Adrenal gland (tissue), 12 donors: Measurements from ENCODE around the gene DNAJC24. TPM values are rescaled to one million over a fixed set of nuclear protein-coding genes. Genes with fewer than 3 reads are reported as not detected.

ENCODE experiments used
- DNase-seq, 7 donors: peaks; one replicate each; pipeline ENCODE4 v3.0.0-alpha.2; 2019 to 2020
- H3K27ac ChIP-seq, 5 donors: fragments of 200-600 bp; sonication (generic) in 4 of 5; 1 replicate in 3 of 5; 2 replicates in 2 of 5; pipeline versions ENCODE4 v1.5.1 to v1.8.0; 2016 to 2020; ENCODE audit warnings: mild to moderate bottlenecking in 1 of 5
- H3K27me3 ChIP-seq: fragments of 200-600 bp; 2 replicates; pipeline ENCODE4 v1.8.0; 2021
- H3K36me3 ChIP-seq, 2 donors: fragments of 200-600 bp; replicated peaks in 1 of 2; 1 replicate in 1 of 2; 2 replicates in 1 of 2; pipeline versions ENCODE4 v1.5.1 to v1.8.0; 2018 to 2022
- H3K4me1 ChIP-seq, 2 donors: fragments of 200-600 bp; replicated peaks in 1 of 2; 1 replicate in 1 of 2; 2 replicates in 1 of 2; pipeline versions ENCODE4 v1.5.1 to v1.8.0; 2018 to 2021
- H3K4me3 ChIP-seq, 4 donors: fragments of 200-600 bp; sonication (generic) in 3 of 4; one replicate each; pipeline ENCODE4 v1.5.1; 2016 to 2018
- H3K9me3 ChIP-seq, 3 donors: fragments of 200-600 bp; sonication (generic) in 1 of 3; replicated peaks in 1 of 3; 1 replicate in 2 of 3; 2 replicates in 1 of 3; pipeline versions ENCODE4 v1.5.1 to v1.8.0; 2016 to 2021
- POLR2A ChIP-seq, 2 donors: fragments of 450-650 bp; IDR thresholded peaks; one replicate each; pipeline ENCODE4 v1.6.1; 2017; ENCODE audit warnings: antibody characterized with exemption in 2 of 2, mild to moderate bottlenecking in 2 of 2, moderate library complexity in 1 of 2
- WGBS, 4 donors: extraction: QIAGEN DNeasy Blood & Tissue Kit in 2 of 4; methylation state at CpG; one replicate each; pipeline versions ENCODE4 v1.1.5 to v1.1.7; 2013 to 2017; 5-methylcytosine and 5-hydroxymethylcytosine counted together
- intact Hi-C, 2 donors: fragments of 100-400 bp; cut with DNase I; formaldehyde crosslinking; loops; one replicate each; pipeline versions ENCODE4 v1.14.1 to v1.15.0; 2022 to 2023
- polyA plus RNA-seq, 3 donors: library from polyadenylated mRNA; stranded (reverse); fragments of 200-250 nt in 2 of 3; fragments of 350-450 nt in 1 of 3; fragmentation: Illumina TruSeq in 1 of 3; extraction: RNeasy Lipid Tissue Mini Kit (QIAGEN cat#74804) in 1 of 3; gene quantifications; one replicate each; pipeline ENCODE4 v1.2.3, GENCODE V29; 2013 to 2014
- total RNA-seq, 9 donors: library from RNA; depleted of rRNA in 4 of 9; stranded (reverse); fragments of >200 nt in 4 of 9; fragments of 120-200 nt in 1 of 9; fragmentation: NEBNext Ultra II Directional in 1 of 9; extraction: Animal tissue kit (Norgen Biotek cat#: 25700) in 1 of 9; gene quantifications; one replicate each; pipeline versions ENCODE4 v1.1.0 to v1.2.4, GENCODE V29; 2013 to 2023
- TF ChIP-seq, protein P1 (sequence below), 6 experiments: fragments of 450-650 bp in 4 of 6; fragments of 200-600 bp in 2 of 6; sonication (generic) in 1 of 6; IDR thresholded peaks; 1 replicate in 5 of 6; 2 replicates in 1 of 6; pipeline versions ENCODE4 v1.5.1 to v1.8.0; 2016 to 2021; ENCODE audit warnings: antibody characterized with exemption in 6 of 6, mild to moderate bottlenecking in 2 of 6, moderate library complexity in 1 of 6
- donor health status: healthy with polysubstance abuse.
- donor health status: Bipolar disorder and iron deficiency.
- donor health status: DM: yes; HTN: yes; CAD: no.
- donor health status: DM: no; HTN: no; CAD: no.
- donor health status: DM: no; HTN: no; CAD: no.
- donor health status: DM: yes; HTN: yes; CAD: no.

The DNAJC24 gene
- total and polyA plus RNA-seq, 12 donors = 1.9 to 21.5 (median 13.5) TPM

DNA sequence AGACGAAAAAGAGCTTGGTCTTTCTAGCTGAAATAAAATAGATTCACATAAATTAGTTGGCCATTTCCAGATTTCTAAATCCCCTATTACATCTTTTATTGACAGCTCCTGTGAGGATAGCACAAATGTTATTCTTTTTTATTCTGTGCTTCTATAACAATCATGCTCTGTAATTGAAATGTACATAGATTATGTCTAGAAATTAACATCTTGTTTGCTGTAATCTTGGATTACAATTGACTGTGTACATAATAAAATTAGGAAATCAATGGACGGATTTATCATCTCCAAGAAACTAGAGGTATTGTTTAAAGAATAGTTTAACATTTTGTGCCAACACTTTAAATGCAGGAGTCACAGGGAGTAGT, 108.5 kb downstream of the DNAJC24 start:
- intact Hi-C loops = no loop called here

DNA sequence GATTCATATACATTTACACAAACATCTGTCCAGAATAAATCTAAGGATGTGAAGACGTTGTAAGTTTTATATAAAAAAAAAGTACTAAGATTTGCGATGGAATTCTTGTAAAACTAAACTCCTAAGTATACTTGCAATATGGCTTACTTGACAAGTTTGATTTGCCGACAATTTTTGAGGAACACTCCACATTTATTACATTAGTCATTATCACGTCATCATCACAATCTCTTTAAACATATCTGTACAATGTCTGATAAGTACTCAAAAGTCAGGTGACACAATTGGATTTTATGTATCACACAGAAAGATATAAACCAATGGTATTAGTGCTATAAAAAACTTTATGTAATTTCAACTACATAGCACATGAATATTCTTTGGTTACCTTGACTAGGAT, 109.4 kb downstream of the DNAJC24 start:
- intact Hi-C loops = no loop called here
- DNase-seq = no peak
- no peak overlapping the region for H3K4me3 ChIP-seq
- 90 to 94% (median 91%) methylated on average over 4 of the region's 4 CpGs for WGBS, 4 donors
- no peak overlapping the region for H3K27ac ChIP-seq
- H3K27me3 ChIP-seq = no peaks in the 10 kb centered on the region
- no peaks in the 10 kb centered on the region for H3K9me3 ChIP-seq
- no peaks in the 10 kb centered on the region for H3K36me3 ChIP-seq
- no peaks in the 10 kb centered on the region for H3K4me1 ChIP-seq
- TF ChIP-seq POLR2A (IDR thresholded peaks at IDR 0.05) = no peak
- TF ChIP-seq, protein P1, sequence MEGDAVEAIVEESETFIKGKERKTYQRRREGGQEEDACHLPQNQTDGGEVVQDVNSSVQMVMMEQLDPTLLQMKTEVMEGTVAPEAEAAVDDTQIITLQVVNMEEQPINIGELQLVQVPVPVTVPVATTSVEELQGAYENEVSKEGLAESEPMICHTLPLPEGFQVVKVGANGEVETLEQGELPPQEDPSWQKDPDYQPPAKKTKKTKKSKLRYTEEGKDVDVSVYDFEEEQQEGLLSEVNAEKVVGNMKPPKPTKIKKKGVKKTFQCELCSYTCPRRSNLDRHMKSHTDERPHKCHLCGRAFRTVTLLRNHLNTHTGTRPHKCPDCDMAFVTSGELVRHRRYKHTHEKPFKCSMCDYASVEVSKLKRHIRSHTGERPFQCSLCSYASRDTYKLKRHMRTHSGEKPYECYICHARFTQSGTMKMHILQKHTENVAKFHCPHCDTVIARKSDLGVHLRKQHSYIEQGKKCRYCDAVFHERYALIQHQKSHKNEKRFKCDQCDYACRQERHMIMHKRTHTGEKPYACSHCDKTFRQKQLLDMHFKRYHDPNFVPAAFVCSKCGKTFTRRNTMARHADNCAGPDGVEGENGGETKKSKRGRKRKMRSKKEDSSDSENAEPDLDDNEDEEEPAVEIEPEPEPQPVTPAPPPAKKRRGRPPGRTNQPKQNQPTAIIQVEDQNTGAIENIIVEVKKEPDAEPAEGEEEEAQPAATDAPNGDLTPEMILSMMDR (IDR thresholded peaks at IDR 0.05) = no peak

More for the DNA sequence above, 108.5 kb downstream of the DNAJC24 start:
- DNase-seq = no peak
- Histone ChIP-seq H3K27me3 (no peaks in the 10 kb centered on the region), H3K9me3 (no peaks in the 10 kb centered on the region), H3K27ac (no peak overlapping the region), H3K36me3 (no peaks in the 10 kb centered on the region), H3K4me1 (no peaks in the 10 kb centered on the region), H3K4me3 (no peak overlapping the region)
- 88 to 94% (median 91%) methylated on average over 2 of the region's 2 CpGs for WGBS, 4 donors
- TF ChIP-seq POLR2A (IDR thresholded peaks at IDR 0.05) = no peak
- TF ChIP-seq, protein P1 (IDR thresholded peaks at IDR 0.05) = no peak

DNA sequence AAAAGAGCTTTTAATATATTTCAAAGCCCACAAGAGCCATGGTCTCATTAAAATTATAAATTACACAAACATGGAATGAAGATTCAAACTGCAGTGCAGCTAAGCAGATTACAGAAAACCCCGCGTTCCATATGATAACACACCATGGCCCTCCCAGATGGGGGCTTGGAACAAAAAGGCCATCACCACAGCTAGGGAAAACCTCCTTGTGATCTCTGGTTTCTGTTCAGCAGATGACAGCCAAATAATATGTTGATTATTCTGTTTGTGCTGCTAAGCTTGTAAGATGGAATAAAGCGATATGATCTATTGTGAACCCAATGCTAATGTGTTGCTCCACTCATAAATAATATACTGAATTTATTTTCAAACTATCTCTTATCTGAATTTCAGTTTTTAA, 111.3 kb downstream of the DNAJC24 start:
- 81 to 89% (median 85%) methylated on average over 3 of the region's 3 CpGs for WGBS, 4 donors
- no peak overlapping the region for H3K4me3 ChIP-seq
- no peaks in the 10 kb centered on the region for H3K36me3 ChIP-seq
- intact Hi-C loops = no loop called here
- H3K4me1 ChIP-seq = no peaks in the 10 kb centered on the region
- TF ChIP-seq, protein P1 (IDR thresholded peaks at IDR 0.05) = no peak
- TF ChIP-seq POLR2A (IDR thresholded peaks at IDR 0.05) = no peak
- H3K9me3 ChIP-seq = no peaks in the 10 kb centered on the region
- H3K27ac ChIP-seq = no peak overlapping the region
- DNase-seq = no peak
- H3K27me3 ChIP-seq = no peaks in the 10 kb centered on the region

Other genes starting within 250 kb of the DNAJC24 start
- gene DCDC1, start 121 bp upstream of the DNAJC24 start, total RNA-seq = 1 to 10 TPM in 1 of 9 donors, under 1 TPM in 7, not detected in 1; 0.14 to 1.5 (median 0.37) TPM
- under 1 TPM; 0.07 to 0.29 (median 0.08) TPM for gene DCDC1, start 121 bp upstream of the DNAJC24 start, polyA plus RNA-seq
- 10 to 100 TPM in 7 of 9 donors, 1 to 10 TPM in 2; 5.2 to 58.1 (median 18.0) TPM for gene IMMP1L, start 139.8 kb downstream of the DNAJC24 start, total RNA-seq
- gene IMMP1L, start 139.8 kb downstream of the DNAJC24 start, polyA plus RNA-seq = 10 to 100 TPM; 57.0 to 71.9 (median 64.7) TPM
- 10 to 100 TPM; 13.9 to 30.4 (median 18.3) TPM for gene ELP4, start 139.9 kb downstream of the DNAJC24 start, total RNA-seq
- 10 to 100 TPM; 10.5 to 22.1 (median 16.3) TPM for gene ELP4, start 139.9 kb downstream of the DNAJC24 start, polyA plus RNA-seq